A172 (cell line): Measurements from ENCODE around the gene LIME1. TPM values are rescaled to one million over a fixed set of nuclear protein-coding genes. Genes with fewer than 3 reads are reported as not detected.
A peak's percentile ranks its signal among the peaks of the same experiment; 100 is the strongest.
"Not testable (repeated sequence)": the region's sequence is repeated elsewhere in the genome, so short reads cannot be mapped to it uniquely, and the experiment has no call there.

Experiments used
- DNase-seq: peaks from one replicate; pipeline ENCODE4 v3.0.0-alpha.2; 2015; ENCODE audit warnings: low spot score
- total RNA-seq: library from RNA; depleted of rRNA; stranded (reverse); fragments of >200 nt; shearing (Covaris generic); gene quantifications from 2 replicates; pipeline ENCODE4 v1.2.3, GENCODE V29; 2014; rRNA removed

Gene LIME1
- total RNA-seq, 1 experiment from 2014 or later: 53.8 TPM

DNA sequence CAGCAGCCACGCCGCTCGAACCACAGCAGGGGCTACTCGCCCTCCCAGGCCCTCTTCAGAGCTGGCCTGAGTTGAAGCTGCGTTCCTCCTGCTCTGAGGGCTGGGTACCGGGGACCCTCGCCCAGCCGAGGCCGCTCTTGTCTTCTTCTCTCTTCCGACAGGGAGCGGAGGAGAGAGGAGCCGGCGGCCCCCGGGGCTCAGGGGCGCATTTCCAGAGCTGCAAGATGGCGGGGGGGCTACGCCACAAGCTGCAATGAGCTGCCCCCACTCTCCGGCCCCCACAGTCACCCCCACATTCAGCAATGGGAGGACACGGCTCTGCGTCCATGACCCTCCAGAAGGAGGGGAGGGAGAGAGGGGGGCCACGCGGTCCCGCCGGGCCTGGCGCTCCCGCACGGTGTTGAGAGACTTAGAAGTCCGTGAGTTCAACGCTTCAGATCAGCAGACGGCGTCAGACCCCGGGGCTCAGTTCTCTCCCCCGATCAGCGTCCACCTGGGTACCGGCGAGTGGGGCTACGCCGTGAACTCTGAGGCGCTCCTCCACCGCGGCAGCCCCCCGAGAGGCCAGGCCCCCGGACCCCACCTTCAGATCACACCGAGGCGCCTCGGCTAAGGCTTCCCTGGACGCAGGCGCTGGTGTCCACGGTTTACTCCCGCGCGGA, 34.7 kb downstream of the LIME1 start:
- no peak for DNase-seq

GRCh38 chr20:63772781-63773518, 36.5 kb downstream of the LIME1 start:
- no peak for DNase-seq

- no peak for DNase-seq
Measured at GRCh38 chr20:63773571-63774241, 37.2 kb downstream of the LIME1 start.

DNA sequence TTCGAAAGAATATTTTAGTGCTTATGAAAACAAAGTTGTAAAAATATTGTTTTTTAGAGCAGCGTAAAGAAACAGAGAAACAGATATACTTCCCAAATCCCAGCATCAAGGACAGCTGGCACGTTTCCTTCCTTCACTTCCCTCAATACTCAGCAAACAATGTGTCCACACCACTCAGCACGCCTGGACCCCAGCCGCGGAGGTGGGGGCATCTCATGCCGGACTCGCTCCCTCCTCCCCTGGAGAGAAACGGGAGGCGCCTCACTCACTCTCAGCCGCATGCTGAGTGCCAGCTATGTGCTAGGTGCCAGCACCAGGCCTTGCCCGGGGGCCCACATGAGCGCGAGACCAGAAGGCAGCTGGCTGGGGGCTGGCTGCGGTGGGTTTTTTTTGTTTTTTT, 37.8 kb downstream of the LIME1 start:
- no peak for DNase-seq

DNA sequence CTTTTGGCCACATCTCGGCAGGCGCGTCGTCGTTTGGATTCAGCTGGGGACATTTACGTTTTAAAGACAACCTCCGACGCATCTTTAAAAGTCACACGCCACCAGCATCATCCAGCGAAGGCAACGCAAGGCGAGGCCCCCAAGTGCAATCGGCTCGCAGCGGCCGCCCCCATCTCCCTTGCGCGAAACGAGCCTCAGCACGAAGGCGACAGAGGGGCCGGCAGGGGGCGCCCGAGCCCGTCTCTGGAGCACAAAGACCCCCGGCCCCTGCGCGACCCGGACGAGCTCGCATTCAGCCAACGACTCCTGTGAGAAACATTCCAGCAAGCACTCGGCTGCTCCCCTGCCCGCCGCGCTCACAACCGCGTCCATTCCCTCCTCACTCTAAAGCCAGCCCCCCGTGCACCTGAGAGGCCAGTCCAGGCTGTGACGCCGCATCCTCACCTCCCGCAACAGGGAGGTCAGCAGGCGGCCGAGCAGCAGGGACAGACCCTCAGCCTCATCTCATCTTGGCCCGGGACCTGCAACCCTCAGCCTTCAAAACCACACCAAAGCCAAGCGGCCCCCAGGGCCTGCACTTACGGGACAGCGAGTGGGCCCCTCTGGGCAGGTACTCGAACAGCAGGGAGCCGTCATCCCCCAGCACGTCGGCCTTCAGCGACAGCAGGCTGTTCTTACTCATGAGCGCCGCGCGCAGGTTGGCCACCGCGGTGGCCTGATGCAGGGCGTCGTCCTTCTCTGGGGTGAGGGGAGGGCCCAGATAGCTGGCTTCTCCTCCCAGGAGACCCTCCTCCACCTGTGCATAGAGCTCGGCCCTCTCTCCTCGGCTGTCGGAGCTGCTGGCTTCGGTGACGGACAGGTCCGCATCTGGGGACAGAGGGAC, 38.9 kb downstream of the LIME1 start:
- no peak for DNase-seq

- not testable (repeated sequence) for DNase-seq
Measured at GRCh38 chr20:63776875-63777274, 40.4 kb downstream of the LIME1 start.

DNA sequence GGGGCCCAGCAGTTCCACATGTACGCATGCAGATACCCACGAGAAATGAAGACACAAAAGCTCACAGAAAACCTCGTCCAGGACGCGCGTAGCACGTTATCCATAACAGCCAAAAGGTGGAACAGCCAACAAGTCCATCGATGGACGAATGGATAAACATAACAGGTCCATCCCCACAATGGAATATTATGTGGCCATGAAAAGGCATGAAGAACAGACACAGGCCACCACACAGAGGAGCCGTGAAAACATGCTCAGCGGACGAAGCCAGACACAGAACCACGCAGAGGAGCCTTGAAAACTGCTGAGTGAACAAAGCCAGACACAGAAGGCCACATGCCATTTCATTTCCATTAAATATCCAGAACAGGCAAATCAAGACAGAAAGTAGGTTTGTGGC, 41.1 kb downstream of the LIME1 start:
- no peak for DNase-seq

DNA sequence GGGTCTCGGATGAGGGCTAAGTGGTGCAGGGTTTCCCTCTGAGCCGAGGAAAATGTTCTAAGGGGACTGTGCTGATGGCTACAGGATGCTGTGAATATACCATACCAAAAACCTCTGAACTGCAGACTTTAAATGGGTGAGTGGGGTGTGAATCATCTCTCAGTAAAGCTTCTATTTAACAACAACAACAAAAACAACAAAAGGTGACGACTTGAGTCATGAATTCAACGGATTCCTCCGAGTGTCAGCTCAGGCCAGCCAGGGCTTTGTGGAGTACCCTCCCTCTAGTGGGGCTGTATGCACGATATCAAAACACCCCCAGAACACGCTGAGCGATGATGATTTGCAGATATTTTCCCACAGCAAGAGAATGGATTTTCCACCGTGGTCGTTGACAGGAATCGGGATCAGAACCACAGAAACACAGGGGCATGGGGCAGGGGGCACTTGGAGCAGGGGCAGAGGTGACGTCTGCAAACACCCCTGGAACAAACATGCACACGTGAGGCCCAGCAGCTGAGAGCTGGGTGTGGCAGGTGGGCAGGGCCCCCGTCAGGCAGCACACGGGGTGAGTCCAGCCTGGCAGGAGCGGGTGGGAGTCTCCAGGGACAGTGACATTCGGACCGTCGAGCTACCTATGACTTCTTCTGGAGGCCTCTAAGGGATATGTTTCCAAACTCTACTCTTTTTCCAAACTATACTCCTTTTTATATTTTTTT, 41.7 kb downstream of the LIME1 start:
- DNase-seq: peak; percentile 74

- DNase-seq: no peak
Measured at GRCh38 chr20:63778857-63779256, 42.4 kb downstream of the LIME1 start.

DNA sequence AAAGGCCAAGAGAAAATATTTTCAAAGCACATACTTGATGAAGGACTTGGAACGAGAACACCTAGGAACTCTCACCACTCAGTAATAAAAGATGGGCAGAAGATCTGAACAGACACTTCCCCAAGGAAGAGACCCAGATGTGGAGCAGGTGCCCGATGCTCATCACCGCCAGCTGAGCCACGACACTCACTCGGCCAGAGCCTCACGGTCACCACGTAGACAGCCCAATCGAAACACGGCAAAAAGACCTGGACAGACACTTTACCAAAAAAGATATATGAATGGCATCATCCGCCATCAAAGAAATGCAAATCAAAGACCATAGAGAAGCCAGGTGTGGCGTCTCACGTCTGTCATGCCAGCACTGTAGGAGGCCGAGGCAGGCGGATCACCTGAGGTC, 44.7 kb downstream of the LIME1 start:
- DNase-seq: no peak

- no peak for DNase-seq
Measured at GRCh38 chr20:63782051-63782471, 45.6 kb downstream of the LIME1 start.

DNA sequence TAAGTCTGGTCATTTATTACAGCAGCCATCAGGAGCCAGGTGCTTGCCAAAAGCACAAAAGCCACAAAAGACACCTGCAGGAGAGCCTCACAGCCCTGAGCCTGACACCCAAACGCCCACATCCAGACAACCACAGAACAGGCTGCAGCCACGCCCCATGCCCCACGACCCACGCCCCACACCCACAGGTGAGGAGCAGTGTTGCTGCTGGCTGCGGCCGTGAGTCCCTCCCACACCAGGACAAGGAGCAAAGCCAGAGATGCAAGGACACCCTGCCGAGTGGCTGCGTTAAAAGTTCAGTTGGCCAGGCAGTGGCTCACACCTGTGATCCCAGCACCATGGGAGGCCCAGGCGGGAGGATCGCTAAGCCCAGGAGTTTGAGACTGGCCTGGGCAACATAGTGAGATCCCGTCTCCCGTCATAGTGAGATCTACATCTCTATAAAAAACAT, 46.1 kb downstream of the LIME1 start:
- DNase-seq: no peak

DNA sequence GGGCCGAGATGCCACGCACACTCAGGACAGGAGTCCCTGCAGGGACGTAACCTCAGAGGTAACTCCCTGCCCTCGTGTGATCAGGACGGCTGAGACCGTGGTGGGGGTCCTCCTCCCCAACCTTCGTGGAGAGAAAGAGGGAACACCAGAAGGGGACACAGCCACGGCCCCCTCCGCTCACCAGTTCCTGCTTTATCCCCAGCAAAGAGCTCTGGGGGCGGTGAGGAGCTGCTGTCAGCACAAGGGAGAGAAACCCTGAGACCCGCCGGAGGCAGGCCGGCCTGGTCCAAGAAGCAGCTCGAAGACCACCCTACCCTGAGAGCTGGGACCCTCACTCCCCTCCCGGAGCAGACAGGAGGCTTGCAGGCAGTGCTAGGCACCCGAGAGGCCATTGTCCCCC, 47.5 kb downstream of the LIME1 start:
- DNase-seq: no peak

DNA sequence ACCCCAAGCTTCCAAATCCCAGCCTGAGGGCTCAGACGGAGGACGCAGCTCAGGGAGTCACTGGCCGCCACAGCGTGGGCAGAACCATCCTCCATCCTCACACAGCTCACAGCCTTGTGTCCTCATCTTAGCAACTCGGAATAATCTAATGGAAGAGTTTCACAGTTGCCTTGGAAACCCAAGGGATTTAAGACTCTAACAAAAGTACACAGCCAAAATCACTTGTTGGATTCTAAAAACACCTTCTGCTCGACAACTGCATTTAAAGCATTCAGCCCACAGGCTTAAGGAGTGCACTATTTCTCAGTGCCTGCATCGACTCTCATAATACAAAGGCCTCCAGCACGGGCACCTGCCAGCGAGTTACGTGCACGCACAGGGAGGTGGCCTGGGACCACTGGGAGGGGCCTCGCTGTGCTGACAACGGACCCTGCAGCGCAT, 49.2 kb downstream of the LIME1 start:
- no peak for DNase-seq

DNA sequence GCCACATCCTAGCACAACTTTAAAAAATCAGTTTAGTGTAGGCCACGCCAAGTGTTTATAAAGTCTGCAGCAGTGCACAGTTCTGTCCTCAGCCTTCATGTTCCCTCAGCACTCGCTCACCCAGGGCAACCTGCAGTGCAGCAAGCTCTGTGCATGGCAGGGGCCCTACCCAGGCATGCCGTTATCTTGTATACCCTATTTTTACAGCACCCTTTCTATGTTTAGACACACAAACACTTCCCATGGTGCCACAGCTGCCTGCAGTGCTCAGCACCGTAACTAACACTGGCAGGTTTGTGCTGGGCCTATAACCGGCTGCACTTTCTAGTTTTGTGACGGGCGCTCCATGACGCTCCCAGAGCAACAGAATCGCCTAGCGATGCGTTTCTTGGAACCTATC, 50.8 kb downstream of the LIME1 start:
- DNase-seq: no peak

DNA sequence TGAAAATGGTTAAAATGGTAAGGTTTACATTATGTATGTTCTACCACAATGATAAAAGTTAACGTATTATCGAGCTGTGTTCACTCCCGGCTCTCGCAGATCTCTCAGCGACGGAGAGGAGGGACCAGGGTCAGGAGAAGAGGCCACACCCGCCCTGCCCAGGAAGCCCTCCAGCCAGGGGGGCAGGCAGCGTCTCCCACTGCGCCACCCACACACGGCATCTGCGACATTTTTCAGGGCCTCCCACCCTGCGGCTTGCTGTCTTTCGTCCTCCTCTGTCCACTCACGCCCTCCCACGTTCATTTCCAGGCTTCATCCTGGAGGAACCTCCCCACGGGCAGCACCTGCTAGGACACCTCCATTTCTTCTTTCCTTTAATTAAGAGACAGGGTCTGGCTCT, 51.3 kb downstream of the LIME1 start:
- no peak for DNase-seq

Other genes with a start within 250 kb of the LIME1 start
- 88.1 and 91.0 TPM in 2 replicates for gene EEF1A2, start 237.6 kb upstream of the LIME1 start, total RNA-seq
- gene PPDPF, start 215.9 kb upstream of the LIME1 start, total RNA-seq: 67.4 and 70.6 TPM in 2 replicates
- gene PTK6, start 199.3 kb upstream of the LIME1 start, total RNA-seq: 2.0 and 2.4 TPM in 2 replicates
- gene SRMS, start 188.9 kb upstream of the LIME1 start, total RNA-seq: not detected in 2 replicates
- gene FNDC11, start 182.5 kb upstream of the LIME1 start, total RNA-seq: 1.8 and 2.9 TPM in 2 replicates
- 17.1 and 17.2 TPM in 2 replicates for gene HELZ2, start 162.4 kb upstream of the LIME1 start, total RNA-seq
- gene GMEB2, start 109.6 kb upstream of the LIME1 start, total RNA-seq: 15.0 and 17.5 TPM in 2 replicates
- gene STMN3, start 83.2 kb upstream of the LIME1 start, total RNA-seq: 2.2 and 2.6 TPM in 2 replicates
- gene RTEL1, start 78.4 kb upstream of the LIME1 start, total RNA-seq: 17.8 and 22.2 TPM in 2 replicates
- gene TNFRSF6B, start 40.0 kb upstream of the LIME1 start, total RNA-seq: 2.4 and 3.4 TPM in 2 replicates
- gene ARFRP1, start 28.7 kb upstream of the LIME1 start, total RNA-seq: 61.1 and 65.7 TPM in 2 replicates
- 29.8 and 33.2 TPM in 2 replicates for gene ZGPAT, start 28.6 kb upstream of the LIME1 start, total RNA-seq
- gene SLC2A4RG, start 3.1 kb downstream of the LIME1 start, total RNA-seq: 88.0 and 97.9 TPM in 2 replicates
- gene ZBTB46, start 94.6 kb downstream of the LIME1 start, total RNA-seq: 6.8 and 10.3 TPM in 2 replicates
- not detected in 2 replicates for gene ABHD16B, start 124.8 kb downstream of the LIME1 start, total RNA-seq
- 149 and 174 TPM in 2 replicates for gene TPD52L2, start 128.6 kb downstream of the LIME1 start, total RNA-seq
- gene DNAJC5, start 158.5 kb downstream of the LIME1 start, total RNA-seq: 48.1 and 50.2 TPM in 2 replicates
- gene UCKL1, start 219.8 kb downstream of the LIME1 start, total RNA-seq: 27.2 and 27.6 TPM in 2 replicates
- 16.8 and 17.0 TPM in 2 replicates for gene ZNF512B, start 233.3 kb downstream of the LIME1 start, total RNA-seq
- 0.77 TPM in 1 of 2 replicates, not detected in the other for gene SAMD10, start 243.0 kb downstream of the LIME1 start, total RNA-seq
- gene PRPF6, start 244.5 kb downstream of the LIME1 start, total RNA-seq: 74.2 and 74.7 TPM in 2 replicates